Hepatocyte (in vitro differentiated cells): ENCODE results near the gene BCKDK. TPM values are rescaled to one million over a fixed set of nuclear protein-coding genes. Genes with fewer than 3 reads are reported as not detected.

Source experiments
- DNase-seq: peaks from one replicate; pipeline ENCODE4 v3.0.0-alpha.2; 2016; ENCODE audit warnings: low spot score
- H2AFZ ChIP-seq: fragments of 200-600 bp; sonication (generic); 2 replicates; pipeline ENCODE4 v1.6.0; 2016; ENCODE audit warnings: antibody characterized with exemption, mild to moderate bottlenecking
- H3K27ac ChIP-seq: fragments of 200-600 bp; sonication (generic); 2 replicates; pipeline ENCODE4 v1.5.1; 2016; ENCODE audit warnings: mild to moderate bottlenecking
- H3K27me3 ChIP-seq: fragments of 200-600 bp; sonication (generic); 2 replicates; pipeline ENCODE4 v1.6.1; 2016
- H3K36me3 ChIP-seq: fragments of 200-600 bp; sonication (generic); replicated peaks from 2 replicates; pipeline ENCODE4 v1.5.1; 2016; ENCODE audit warnings: low read depth; ENCODE audit not compliant: insufficient read depth
- H3K4me1 ChIP-seq: fragments of 200-600 bp; sonication (generic); 2 replicates; pipeline ENCODE4 v1.5.1; 2016; ENCODE audit warnings: mild to moderate bottlenecking, moderate library complexity; ENCODE audit not compliant: insufficient read depth
- H3K4me2 ChIP-seq: fragments of 200-600 bp; sonication (generic); 2 replicates; pipeline ENCODE4 v1.6.0; 2016
- H3K4me3 ChIP-seq: fragments of 200-600 bp; sonication (generic); 2 replicates; pipeline ENCODE4 v1.5.1; 2016; ENCODE audit warnings: mild to moderate bottlenecking
- H3K79me2 ChIP-seq: fragments of 200-600 bp; sonication (generic); 2 replicates; pipeline ENCODE4 v1.6.0; 2017; ENCODE audit warnings: mild to moderate bottlenecking
- H3K9me2 ChIP-seq: fragments of 200-600 bp; sonication (generic); replicated peaks from 2 replicates; pipeline ENCODE4 v1.6.0; 2017; ENCODE audit warnings: mild to moderate bottlenecking; ENCODE audit not compliant: insufficient read depth
- H3K9me3 ChIP-seq: fragments of 200-600 bp; sonication (generic); 2 replicates; pipeline ENCODE4 v1.5.1; 2016; ENCODE audit warnings: low read depth, mild to moderate bottlenecking
- H4K20me1 ChIP-seq: fragments of 200-600 bp; sonication (generic); 2 replicates; pipeline ENCODE4 v1.6.0; 2016; ENCODE audit warnings: mild to moderate bottlenecking; ENCODE audit not compliant: insufficient read depth, poor library complexity, severe bottlenecking
- EZH2 ChIP-seq: fragments of 200-600 bp; sonication (generic); IDR thresholded peaks from 2 replicates; pipeline ENCODE4 v1.6.1; 2016; ENCODE audit warnings: antibody characterized with exemption, mild to moderate bottlenecking, borderline replicate concordance
- EZH2phosphoT487 ChIP-seq: fragments of 200-600 bp; sonication (generic); IDR thresholded peaks from one replicate; pipeline ENCODE4 v1.6.1; 2018; ENCODE audit warnings: antibody characterized with exemption, mild to moderate bottlenecking, low read depth, moderate library complexity; ENCODE audit not compliant: unreplicated experiment, severe bottlenecking
- WGBS: methylation state at CpG from one replicate; pipeline ENCODE4 v1.1.6; 2016; ENCODE audit warnings: low lambda C conversion rate; ENCODE audit errors: missing lambda C conversion rate; 5-methylcytosine and 5-hydroxymethylcytosine counted together
- polyA plus RNA-seq: library from polyadenylated mRNA; unstranded; fragments of >200 nt; fragmentation: Nextera tagmentation; extraction: Ambion mirVana; gene quantifications from 2 replicates; pipeline ENCODE4 v1.2.1, GENCODE V29; 2016
- total RNA-seq: library from RNA; depleted of rRNA; stranded (reverse); fragments of >200 nt; gene quantifications from 2 replicates; pipeline ENCODE4 v1.2.3, GENCODE V29; 2014
- TF ChIP-seq, protein P1 (sequence below): fragments of 200-600 bp; sonication (generic); IDR thresholded peaks from 2 replicates; pipeline ENCODE4 v1.5.1; 2016; ENCODE audit warnings: antibody characterized with exemption, mild to moderate bottlenecking; ENCODE audit not compliant: poor library complexity

BCKDK gene
- total and polyA plus RNA-seq, 2 experiments from 2014 or later = 27.3 to 75.2 TPM

DNA sequence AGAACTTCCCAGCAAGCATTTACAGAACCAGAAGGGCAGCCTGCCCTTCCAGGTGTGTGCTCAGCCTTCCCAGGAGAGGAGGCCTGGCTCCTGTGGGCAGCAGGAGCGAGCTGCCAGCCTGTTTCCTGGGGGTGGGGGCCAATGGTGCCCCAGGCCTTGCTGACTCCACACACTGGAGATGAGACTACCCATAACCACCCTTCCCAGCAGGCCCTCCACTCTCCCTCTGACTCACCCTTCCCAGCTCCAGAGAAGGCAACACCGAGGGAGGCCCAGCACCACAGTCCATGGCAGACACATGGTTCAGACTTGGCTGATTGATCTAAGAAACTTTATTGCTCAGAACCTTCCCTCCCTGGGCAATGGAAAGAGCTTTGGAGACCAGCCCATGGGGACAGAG is 17.6 kb upstream of the BCKDK start:
- H3K9me2 ChIP-seq = no peaks in the 10 kb centered on the region
- H3K4me2 ChIP-seq = no peak overlapping the region
- DNase-seq = peak; percentile 8
- peaks cover 14% of the 10 kb centered on the region for H3K79me2 ChIP-seq
- 96% methylated on average over 2 of the region's 2 CpGs for WGBS
- no peaks in the 10 kb centered on the region for H3K4me1 ChIP-seq
- TF ChIP-seq, protein P1, sequence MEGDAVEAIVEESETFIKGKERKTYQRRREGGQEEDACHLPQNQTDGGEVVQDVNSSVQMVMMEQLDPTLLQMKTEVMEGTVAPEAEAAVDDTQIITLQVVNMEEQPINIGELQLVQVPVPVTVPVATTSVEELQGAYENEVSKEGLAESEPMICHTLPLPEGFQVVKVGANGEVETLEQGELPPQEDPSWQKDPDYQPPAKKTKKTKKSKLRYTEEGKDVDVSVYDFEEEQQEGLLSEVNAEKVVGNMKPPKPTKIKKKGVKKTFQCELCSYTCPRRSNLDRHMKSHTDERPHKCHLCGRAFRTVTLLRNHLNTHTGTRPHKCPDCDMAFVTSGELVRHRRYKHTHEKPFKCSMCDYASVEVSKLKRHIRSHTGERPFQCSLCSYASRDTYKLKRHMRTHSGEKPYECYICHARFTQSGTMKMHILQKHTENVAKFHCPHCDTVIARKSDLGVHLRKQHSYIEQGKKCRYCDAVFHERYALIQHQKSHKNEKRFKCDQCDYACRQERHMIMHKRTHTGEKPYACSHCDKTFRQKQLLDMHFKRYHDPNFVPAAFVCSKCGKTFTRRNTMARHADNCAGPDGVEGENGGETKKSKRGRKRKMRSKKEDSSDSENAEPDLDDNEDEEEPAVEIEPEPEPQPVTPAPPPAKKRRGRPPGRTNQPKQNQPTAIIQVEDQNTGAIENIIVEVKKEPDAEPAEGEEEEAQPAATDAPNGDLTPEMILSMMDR = no peak
- no peak for TF ChIP-seq EZH2phosphoT487
- no peak for TF ChIP-seq EZH2
- no peaks in the 10 kb centered on the region for H3K36me3 ChIP-seq
- H3K27me3 ChIP-seq = no peaks in the 10 kb centered on the region
- no peak overlapping the region for H3K27ac ChIP-seq
- H2AFZ ChIP-seq = no peak overlapping the region
- H3K9me3 ChIP-seq = no peaks in the 10 kb centered on the region
- no peak overlapping the region for H3K4me3 ChIP-seq
- H4K20me1 ChIP-seq = no peaks in the 10 kb centered on the region

DNA sequence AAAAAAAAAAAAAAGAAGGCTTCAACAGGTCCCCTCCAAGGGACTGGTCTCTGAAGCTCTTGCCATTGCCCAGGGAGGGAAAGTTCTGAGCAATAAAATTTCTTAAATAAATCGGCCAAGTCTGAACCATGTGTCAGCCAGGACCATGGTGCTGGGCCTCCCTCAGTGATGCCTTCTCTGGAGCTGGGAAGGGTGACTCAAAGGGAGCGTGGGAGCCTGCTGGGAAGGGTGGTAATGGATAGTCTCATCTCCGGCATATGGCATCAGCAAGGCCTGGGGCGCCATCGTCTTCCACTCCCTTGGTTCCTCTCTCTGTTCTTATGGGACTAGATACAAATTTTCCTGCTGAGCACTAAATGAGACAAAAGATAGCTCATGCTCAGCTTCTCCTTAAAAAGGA is 15.9 kb upstream of the BCKDK start:
- no peaks in the 10 kb centered on the region for H3K27me3 ChIP-seq
- WGBS = 94% methylated on average over 5 of the region's 5 CpGs
- H3K9me2 ChIP-seq = no peaks in the 10 kb centered on the region
- no peaks in the 10 kb centered on the region for H3K9me3 ChIP-seq
- no peak overlapping the region for H3K27ac ChIP-seq
- H3K79me2 ChIP-seq = peaks cover 14% of the 10 kb centered on the region
- DNase-seq = peak; percentile 5
- H3K4me2 ChIP-seq = no peak overlapping the region
- H3K4me1 ChIP-seq = no peaks in the 10 kb centered on the region
- no peak overlapping the region for H3K4me3 ChIP-seq
- TF ChIP-seq EZH2phosphoT487 (no peak), EZH2 (no peak)
- TF ChIP-seq, protein P1 = no peak
- H2AFZ ChIP-seq = no peak overlapping the region
- no peaks in the 10 kb centered on the region for H3K36me3 ChIP-seq
- no peaks in the 10 kb centered on the region for H4K20me1 ChIP-seq

DNA sequence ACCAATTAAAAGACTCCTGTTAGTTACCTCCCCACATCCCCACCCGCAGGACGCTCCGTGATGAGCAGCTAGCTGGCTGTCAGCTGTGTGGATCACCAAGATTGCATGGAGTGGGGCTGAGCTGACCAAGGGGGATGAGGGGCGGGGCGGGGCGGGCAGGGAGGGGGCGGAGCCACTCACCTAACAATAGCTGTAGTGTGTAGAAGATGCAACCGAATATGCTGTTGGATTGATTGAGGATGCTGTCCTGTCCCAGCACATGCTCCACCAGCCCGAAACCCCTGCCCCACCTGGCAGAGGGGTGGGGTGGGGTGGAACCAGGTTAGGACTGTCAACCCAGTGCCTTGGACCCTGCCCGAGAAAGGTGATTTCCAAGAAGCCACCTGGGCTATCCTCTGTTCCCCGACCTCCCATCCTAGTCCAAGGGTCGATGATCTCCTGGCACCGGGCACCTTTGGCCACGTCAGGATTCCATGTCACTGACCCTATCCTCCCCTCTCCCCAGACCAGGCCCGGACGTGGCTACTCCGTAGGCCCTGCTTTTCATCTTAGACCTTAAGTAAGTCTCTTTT is 15.0 kb upstream of the BCKDK start:
- H3K4me1 ChIP-seq = no peaks in the 10 kb centered on the region
- H3K4me3 ChIP-seq = no peak overlapping the region
- H3K9me3 ChIP-seq = no peaks in the 10 kb centered on the region
- no peak overlapping the region for H2AFZ ChIP-seq
- no peak overlapping the region for H3K27ac ChIP-seq
- peak overlapping the region; percentile 93 for H3K4me2 ChIP-seq
- TF ChIP-seq, protein P1 = no peak
- TF ChIP-seq EZH2phosphoT487 = no peak
- TF ChIP-seq EZH2 = no peak
- WGBS = 28% methylated on average over 12 of the region's 17 CpGs
- DNase-seq = peak; percentile 47
- no peaks in the 10 kb centered on the region for H3K36me3 ChIP-seq
- H3K9me2 ChIP-seq = no peaks in the 10 kb centered on the region
- H4K20me1 ChIP-seq = no peaks in the 10 kb centered on the region
- no peaks in the 10 kb centered on the region for H3K27me3 ChIP-seq
- H3K79me2 ChIP-seq = peaks cover 14% of the 10 kb centered on the region

DNA sequence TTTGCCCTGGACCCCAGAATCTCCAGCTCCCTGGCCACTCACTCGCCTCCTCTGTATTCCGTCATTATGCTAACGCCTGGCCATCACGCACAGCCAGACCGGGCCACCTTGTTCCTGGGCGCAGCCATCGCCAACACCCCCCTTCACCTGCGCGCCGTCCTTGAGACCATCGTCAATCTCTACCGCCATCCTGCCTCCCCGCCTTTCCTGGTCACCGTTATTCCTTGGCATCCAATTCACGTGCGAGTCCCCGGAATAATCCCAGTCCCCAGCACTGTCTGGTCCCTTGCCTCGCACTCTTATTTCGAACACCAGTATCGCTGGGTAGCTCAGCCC is 14.1 kb upstream of the BCKDK start:
- Histone ChIP-seq H3K4me3 (peak overlapping the region; percentile 2), H3K79me2 (peaks cover 14% of the 10 kb centered on the region), H3K4me1 (no peaks in the 10 kb centered on the region), H4K20me1 (no peaks in the 10 kb centered on the region), H3K9me2 (no peaks in the 10 kb centered on the region), H2AFZ (peak overlapping the region; percentile 10), H3K4me2 (peak overlapping the region; percentile 93), H3K27ac (peak overlapping the region; percentile 71), H3K9me3 (no peaks in the 10 kb centered on the region), H3K27me3 (no peaks in the 10 kb centered on the region), H3K36me3 (no peaks in the 10 kb centered on the region)
- peak; percentile 32 for DNase-seq
- under 1% methylated on average over 20 of the region's 20 CpGs for WGBS
- TF ChIP-seq EZH2 (no peak), EZH2phosphoT487 (no peak)
- TF ChIP-seq, protein P1 = no peak
